SK-N-SH (cell line): ENCODE measurements around the gene POLR2J. TPM values are rescaled to one million over a fixed set of nuclear protein-coding genes. Genes with fewer than 3 reads are reported as not detected.

Experiments
- CTCF ChIA-PET: fragments of 300-600, 350-600 bp; formaldehyde crosslinking; extraction: SDS; loops from one replicate; lab custom pipeline; 2021; lab: Yijun Ruan, JAX
- POLR2A ChIA-PET: fragments of 350-600 bp; sonication (Branson Sonifier 250); formaldehyde crosslinking; extraction: SDS; loops from one replicate; lab custom pipeline; 2020; ENCODE audit warnings: antibody characterized with exemption, inconsistent platforms; lab: Yijun Ruan, JAX
- DNase-seq: peaks from one replicate; pipeline ENCODE4 v3.0.0; 2012
- H2AFZ ChIP-seq: fragments of 200-600 bp; sonication (generic); 2 replicates; pipeline ENCODE4 v1.8.1; 2016; ENCODE audit warnings: antibody characterized with exemption, mild to moderate bottlenecking, low read depth
- H3F3A ChIP-seq: fragments of 200-600 bp; sonication (generic); replicated peaks from 2 replicates; pipeline ENCODE3; 2016; ENCODE audit warnings: antibody characterized with exemption, mild to moderate bottlenecking; ENCODE audit not compliant: insufficient read depth
- H3K27ac ChIP-seq, 2 experiments: fragments of 200-500 bp in 1 of 2; fragments of 200-600 bp in 1 of 2; sonication (Bioruptor generic) in 1 of 2; sonication (generic), shearing (Covaris generic) in 1 of 2; 2 replicates each; pipeline versions ENCODE4 v1.5.1 to v1.6.1; 2014 to 2016; ENCODE audit warnings: low read depth in 2 of 2, inconsistent platforms in 1 of 2, low read length in 1 of 2, mild to moderate bottlenecking in 1 of 2, mixed read lengths in 1 of 2
- H3K27me3 ChIP-seq: fragments of 200-600 bp; sonication (generic), shearing (Covaris generic); 2 replicates; pipeline ENCODE4 v1.6.1; 2016; ENCODE audit warnings: mixed run types; ENCODE audit not compliant: insufficient read depth
- H3K36me3 ChIP-seq, 2 experiments: fragments of 200-500 bp in 1 of 2; fragments of 200-600 bp in 1 of 2; sonication (Bioruptor generic) in 1 of 2; sonication (generic) in 1 of 2; replicated peaks in 1 of 2; 2 replicates each; pipeline versions ENCODE3 to v1.5.1; 2014 to 2016; ENCODE audit warnings: low read length in 1 of 2, mild to moderate bottlenecking in 1 of 2; ENCODE audit not compliant: insufficient read depth in 2 of 2, control insufficient read depth in 1 of 2
- H3K4me1 ChIP-seq, 2 experiments: fragments of 200-500 bp in 1 of 2; fragments of 200-600 bp in 1 of 2; sonication (Bioruptor generic) in 1 of 2; sonication (generic), shearing (Covaris generic) in 1 of 2; 2 replicates each; pipeline versions ENCODE4 v1.5.1 to v1.6.1; 2014 to 2016; ENCODE audit warnings: low read depth in 1 of 2, low read length in 1 of 2, mixed run types in 1 of 2; ENCODE audit not compliant: insufficient read depth in 2 of 2, control insufficient read depth in 1 of 2
- H3K4me2 ChIP-seq: fragments of 200-600 bp; sonication (generic), shearing (Covaris generic); 2 replicates; pipeline ENCODE4 v1.6.1; 2017; ENCODE audit warnings: mixed run types
- H3K4me3 ChIP-seq, 2 experiments: fragments of 200-500 bp in 1 of 2; fragments of 200-600 bp in 1 of 2; sonication (Bioruptor generic) in 1 of 2; sonication (generic), shearing (Covaris generic) in 1 of 2; 2 replicates each; pipeline versions ENCODE4 v1.5.1 to v1.8.1; 2014 to 2016; ENCODE audit warnings: low read depth in 2 of 2, inconsistent platforms in 1 of 2, low read length in 1 of 2, mild to moderate bottlenecking in 1 of 2, mixed read lengths in 1 of 2, moderate library complexity in 1 of 2
- H3K79me2 ChIP-seq: fragments of 200-600 bp; sonication (generic); 2 replicates; pipeline ENCODE4 v1.8.1; 2017; ENCODE audit warnings: mild to moderate bottlenecking; ENCODE audit not compliant: insufficient read depth
- H3K9ac ChIP-seq: fragments of 200-600 bp; sonication (generic); 2 replicates; pipeline ENCODE4 v1.6.1; 2017; ENCODE audit warnings: mixed run types
- H3K9me2 ChIP-seq: fragments of 200-600 bp; sonication (generic); 2 replicates; pipeline ENCODE4 v1.6.1; 2017; ENCODE audit warnings: mixed run types
- H3K9me3 ChIP-seq: fragments of 200-600 bp; sonication (generic); 2 replicates; pipeline ENCODE4 v1.6.1; 2017; ENCODE audit warnings: mixed run types, mild to moderate bottlenecking, moderate library complexity
- H4K20me1 ChIP-seq: fragments of 200-600 bp; sonication (generic); 2 replicates; pipeline ENCODE4 v1.6.1; 2017; ENCODE audit warnings: mild to moderate bottlenecking, mixed run types; ENCODE audit not compliant: insufficient read depth
- FOXM1 ChIP-seq: IDR thresholded peaks from 2 replicates; pipeline ENCODE4 v1.4.0; 2012; ENCODE audit warnings: low read depth, mild to moderate bottlenecking
- GABPA ChIP-seq: IDR thresholded peaks from 2 replicates; pipeline ENCODE4 v1.4.0; 2012; ENCODE audit warnings: low read depth, mild to moderate bottlenecking
- MEF2A ChIP-seq: IDR thresholded peaks from 2 replicates; pipeline ENCODE4 v1.4.0; 2012; ENCODE audit warnings: low read depth, borderline replicate concordance
- MXI1 ChIP-seq: IDR thresholded peaks from 2 replicates; pipeline ENCODE4 v1.6.1; 2012; ENCODE audit warnings: mild to moderate bottlenecking, low read depth, low read length, improper control_type of control experiment
- NFIC ChIP-seq: IDR thresholded peaks from 2 replicates; pipeline ENCODE4 v1.4.0; 2012; ENCODE audit warnings: borderline replicate concordance
- NRF1 ChIP-seq: IDR thresholded peaks from 2 replicates; pipeline ENCODE4 v1.6.1; 2012; ENCODE audit warnings: low read depth, mild to moderate bottlenecking, low read length
- RAD21 ChIP-seq: IDR thresholded peaks from 2 replicates; pipeline ENCODE4 v1.6.1; 2012; ENCODE audit warnings: mild to moderate bottlenecking, low read length
- SIN3A ChIP-seq: IDR thresholded peaks from 2 replicates; pipeline ENCODE4 v1.6.1; 2012; ENCODE audit warnings: low read depth, mild to moderate bottlenecking, low read length, moderate library complexity, borderline replicate concordance
- TCF12 ChIP-seq: IDR thresholded peaks from 2 replicates; pipeline ENCODE4 v1.4.0; 2012
- WGBS: methylation state at CpG from one replicate; pipeline ENCODE4 v1.1.6; 2017; ENCODE audit warnings: low lambda C conversion rate; 5-methylcytosine and 5-hydroxymethylcytosine counted together
- polyA plus RNA-seq, 3 experiments: library from polyadenylated mRNA; depleted of rRNA; stranded (reverse); fragments of >200 nt; gene quantifications; 2 replicates each; pipeline ENCODE4 v1.2.3, GENCODE V29; 2012
- TF ChIP-seq, protein P1 (sequence below): fragments of 200-600 bp; sonication (generic); IDR thresholded peaks from 2 replicates; pipeline ENCODE4 v1.6.1; 2017; ENCODE audit warnings: antibody characterized with exemption, mild to moderate bottlenecking, moderate library complexity
- TF ChIP-seq, protein P2 (sequence below): IDR thresholded peaks from 2 replicates; pipeline ENCODE4 v1.4.0; 2012; ENCODE audit warnings: low read depth, borderline replicate concordance
- TF ChIP-seq, protein P3 (sequence below): IDR thresholded peaks from 2 replicates; pipeline ENCODE4 v1.6.1; 2012; ENCODE audit warnings: mild to moderate bottlenecking, low read depth, low read length, moderate library complexity
- TF ChIP-seq, protein P4 (sequence below): IDR thresholded peaks from 2 replicates; pipeline ENCODE4 v1.4.0; 2012; ENCODE audit warnings: low read depth, borderline replicate concordance

The POLR2J gene
- polyA plus RNA-seq, 1 of the 3 experiments (the other 2 are of a cell fraction) = 299 TPM

DNA sequence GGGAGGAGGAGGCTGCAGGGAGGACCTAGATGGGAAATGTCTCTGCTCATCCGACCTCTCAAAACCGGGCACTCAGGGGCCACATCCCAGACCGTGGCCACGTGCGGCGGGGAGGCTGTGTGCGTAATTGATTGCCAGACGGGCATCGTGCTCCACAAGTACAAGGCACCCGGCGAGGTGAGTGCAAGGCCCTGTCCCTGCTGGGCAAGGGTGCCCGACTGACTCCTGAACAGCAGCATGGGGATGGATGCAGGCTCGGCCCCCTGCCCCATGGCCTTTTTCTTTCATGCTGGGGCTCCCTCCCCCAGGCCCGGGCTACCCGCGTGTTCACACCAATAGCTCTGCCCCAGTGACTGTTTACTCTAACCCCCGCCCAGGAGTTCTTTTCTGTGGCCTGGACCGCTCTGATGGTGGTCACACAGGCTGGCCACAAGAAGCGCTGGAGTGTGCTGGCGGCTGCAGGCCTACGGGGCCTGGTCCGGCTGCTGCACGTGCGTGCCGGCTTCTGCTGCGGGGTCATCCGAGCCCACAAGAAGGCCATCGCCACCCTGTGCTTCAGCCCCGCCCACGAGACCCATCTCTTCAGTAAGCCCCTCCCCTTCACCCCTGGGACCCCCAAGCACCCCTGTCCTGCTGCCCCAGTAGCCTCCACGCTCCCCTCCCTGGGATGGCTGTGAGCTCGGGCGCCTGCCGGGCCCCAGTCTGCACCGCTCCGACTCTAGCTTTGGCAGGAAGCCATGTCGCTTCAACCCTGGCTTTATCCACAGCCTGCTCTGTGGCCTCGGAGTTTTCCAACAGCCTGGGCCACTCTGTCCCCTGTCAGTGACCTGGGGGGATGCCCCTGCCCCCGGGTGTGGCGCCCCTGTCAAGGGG, 10.0 kb downstream of the POLR2J start:
- Histone ChIP-seq H3K27ac (no peak overlapping the region), H3K27me3 (no peaks in the 10 kb centered on the region), H3K4me3 (no peak overlapping the region), H3K79me2 (peaks cover 23% of the 10 kb centered on the region), H3K36me3 (peaks cover 33 to 54% of the 10 kb centered on the region in 2 experiments), H3F3A (peaks cover 10% of the 10 kb centered on the region), H3K9ac (no peak overlapping the region), H4K20me1 (peaks cover 4% of the 10 kb centered on the region; the same call in 1 of the 2 replicates), H3K4me1 (peaks cover 5 to 10% of the 10 kb centered on the region in 2 experiments; a peak in 2 of 4 replicates), H3K9me3 (no peaks in the 10 kb centered on the region), H3K4me2 (no peak overlapping the region), H2AFZ (no peak overlapping the region), H3K9me2 (no peaks in the 10 kb centered on the region)
- ChIA-PET POLR2A (no interaction called here), CTCF (interaction anchor here (1.2 kb wide), 1 partner anchor 19 kb away, joined by 3 read pairs; no protein-coding TSS in a partner anchor)
- DNase-seq = no peak
- no peak for TF ChIP-seq FOXM1
- TF ChIP-seq, protein P1, sequence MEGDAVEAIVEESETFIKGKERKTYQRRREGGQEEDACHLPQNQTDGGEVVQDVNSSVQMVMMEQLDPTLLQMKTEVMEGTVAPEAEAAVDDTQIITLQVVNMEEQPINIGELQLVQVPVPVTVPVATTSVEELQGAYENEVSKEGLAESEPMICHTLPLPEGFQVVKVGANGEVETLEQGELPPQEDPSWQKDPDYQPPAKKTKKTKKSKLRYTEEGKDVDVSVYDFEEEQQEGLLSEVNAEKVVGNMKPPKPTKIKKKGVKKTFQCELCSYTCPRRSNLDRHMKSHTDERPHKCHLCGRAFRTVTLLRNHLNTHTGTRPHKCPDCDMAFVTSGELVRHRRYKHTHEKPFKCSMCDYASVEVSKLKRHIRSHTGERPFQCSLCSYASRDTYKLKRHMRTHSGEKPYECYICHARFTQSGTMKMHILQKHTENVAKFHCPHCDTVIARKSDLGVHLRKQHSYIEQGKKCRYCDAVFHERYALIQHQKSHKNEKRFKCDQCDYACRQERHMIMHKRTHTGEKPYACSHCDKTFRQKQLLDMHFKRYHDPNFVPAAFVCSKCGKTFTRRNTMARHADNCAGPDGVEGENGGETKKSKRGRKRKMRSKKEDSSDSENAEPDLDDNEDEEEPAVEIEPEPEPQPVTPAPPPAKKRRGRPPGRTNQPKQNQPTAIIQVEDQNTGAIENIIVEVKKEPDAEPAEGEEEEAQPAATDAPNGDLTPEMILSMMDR = no peak
- TF ChIP-seq SIN3A = no peak
- TF ChIP-seq MXI1 = no peak
- TF ChIP-seq TCF12 = no peak
- no peak for TF ChIP-seq MEF2A
- no peak for TF ChIP-seq RAD21
- TF ChIP-seq, protein P2, sequence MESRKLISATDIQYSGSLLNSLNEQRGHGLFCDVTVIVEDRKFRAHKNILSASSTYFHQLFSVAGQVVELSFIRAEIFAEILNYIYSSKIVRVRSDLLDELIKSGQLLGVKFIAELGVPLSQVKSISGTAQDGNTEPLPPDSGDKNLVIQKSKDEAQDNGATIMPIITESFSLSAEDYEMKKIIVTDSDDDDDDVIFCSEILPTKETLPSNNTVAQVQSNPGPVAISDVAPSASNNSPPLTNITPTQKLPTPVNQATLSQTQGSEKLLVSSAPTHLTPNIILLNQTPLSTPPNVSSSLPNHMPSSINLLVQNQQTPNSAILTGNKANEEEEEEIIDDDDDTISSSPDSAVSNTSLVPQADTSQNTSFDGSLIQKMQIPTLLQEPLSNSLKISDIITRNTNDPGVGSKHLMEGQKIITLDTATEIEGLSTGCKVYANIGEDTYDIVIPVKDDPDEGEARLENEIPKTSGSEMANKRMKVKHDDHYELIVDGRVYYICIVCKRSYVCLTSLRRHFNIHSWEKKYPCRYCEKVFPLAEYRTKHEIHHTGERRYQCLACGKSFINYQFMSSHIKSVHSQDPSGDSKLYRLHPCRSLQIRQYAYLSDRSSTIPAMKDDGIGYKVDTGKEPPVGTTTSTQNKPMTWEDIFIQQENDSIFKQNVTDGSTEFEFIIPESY = no peak
- no peak for TF ChIP-seq GABPA
- no peak for TF ChIP-seq NRF1
- TF ChIP-seq, protein P3, sequence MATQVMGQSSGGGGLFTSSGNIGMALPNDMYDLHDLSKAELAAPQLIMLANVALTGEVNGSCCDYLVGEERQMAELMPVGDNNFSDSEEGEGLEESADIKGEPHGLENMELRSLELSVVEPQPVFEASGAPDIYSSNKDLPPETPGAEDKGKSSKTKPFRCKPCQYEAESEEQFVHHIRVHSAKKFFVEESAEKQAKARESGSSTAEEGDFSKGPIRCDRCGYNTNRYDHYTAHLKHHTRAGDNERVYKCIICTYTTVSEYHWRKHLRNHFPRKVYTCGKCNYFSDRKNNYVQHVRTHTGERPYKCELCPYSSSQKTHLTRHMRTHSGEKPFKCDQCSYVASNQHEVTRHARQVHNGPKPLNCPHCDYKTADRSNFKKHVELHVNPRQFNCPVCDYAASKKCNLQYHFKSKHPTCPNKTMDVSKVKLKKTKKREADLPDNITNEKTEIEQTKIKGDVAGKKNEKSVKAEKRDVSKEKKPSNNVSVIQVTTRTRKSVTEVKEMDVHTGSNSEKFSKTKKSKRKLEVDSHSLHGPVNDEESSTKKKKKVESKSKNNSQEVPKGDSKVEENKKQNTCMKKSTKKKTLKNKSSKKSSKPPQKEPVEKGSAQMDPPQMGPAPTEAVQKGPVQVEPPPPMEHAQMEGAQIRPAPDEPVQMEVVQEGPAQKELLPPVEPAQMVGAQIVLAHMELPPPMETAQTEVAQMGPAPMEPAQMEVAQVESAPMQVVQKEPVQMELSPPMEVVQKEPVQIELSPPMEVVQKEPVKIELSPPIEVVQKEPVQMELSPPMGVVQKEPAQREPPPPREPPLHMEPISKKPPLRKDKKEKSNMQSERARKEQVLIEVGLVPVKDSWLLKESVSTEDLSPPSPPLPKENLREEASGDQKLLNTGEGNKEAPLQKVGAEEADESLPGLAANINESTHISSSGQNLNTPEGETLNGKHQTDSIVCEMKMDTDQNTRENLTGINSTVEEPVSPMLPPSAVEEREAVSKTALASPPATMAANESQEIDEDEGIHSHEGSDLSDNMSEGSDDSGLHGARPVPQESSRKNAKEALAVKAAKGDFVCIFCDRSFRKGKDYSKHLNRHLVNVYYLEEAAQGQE = no peak
- TF ChIP-seq, protein P4, sequence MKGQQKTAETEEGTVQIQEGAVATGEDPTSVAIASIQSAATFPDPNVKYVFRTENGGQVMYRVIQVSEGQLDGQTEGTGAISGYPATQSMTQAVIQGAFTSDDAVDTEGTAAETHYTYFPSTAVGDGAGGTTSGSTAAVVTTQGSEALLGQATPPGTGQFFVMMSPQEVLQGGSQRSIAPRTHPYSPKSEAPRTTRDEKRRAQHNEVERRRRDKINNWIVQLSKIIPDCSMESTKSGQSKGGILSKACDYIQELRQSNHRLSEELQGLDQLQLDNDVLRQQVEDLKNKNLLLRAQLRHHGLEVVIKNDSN = no peak
- TF ChIP-seq NFIC = no peak
- 93% methylated on average over 38 of the region's 40 CpGs for WGBS
